Measurements from ENCODE around the gene RAB44. TPM values are rescaled to one million over a fixed set of nuclear protein-coding genes. Genes with fewer than 3 reads are reported as not detected.

RAB44 gene
- polyA plus RNA-seq, 1 experiment, result 0.04 TPM

DNA sequence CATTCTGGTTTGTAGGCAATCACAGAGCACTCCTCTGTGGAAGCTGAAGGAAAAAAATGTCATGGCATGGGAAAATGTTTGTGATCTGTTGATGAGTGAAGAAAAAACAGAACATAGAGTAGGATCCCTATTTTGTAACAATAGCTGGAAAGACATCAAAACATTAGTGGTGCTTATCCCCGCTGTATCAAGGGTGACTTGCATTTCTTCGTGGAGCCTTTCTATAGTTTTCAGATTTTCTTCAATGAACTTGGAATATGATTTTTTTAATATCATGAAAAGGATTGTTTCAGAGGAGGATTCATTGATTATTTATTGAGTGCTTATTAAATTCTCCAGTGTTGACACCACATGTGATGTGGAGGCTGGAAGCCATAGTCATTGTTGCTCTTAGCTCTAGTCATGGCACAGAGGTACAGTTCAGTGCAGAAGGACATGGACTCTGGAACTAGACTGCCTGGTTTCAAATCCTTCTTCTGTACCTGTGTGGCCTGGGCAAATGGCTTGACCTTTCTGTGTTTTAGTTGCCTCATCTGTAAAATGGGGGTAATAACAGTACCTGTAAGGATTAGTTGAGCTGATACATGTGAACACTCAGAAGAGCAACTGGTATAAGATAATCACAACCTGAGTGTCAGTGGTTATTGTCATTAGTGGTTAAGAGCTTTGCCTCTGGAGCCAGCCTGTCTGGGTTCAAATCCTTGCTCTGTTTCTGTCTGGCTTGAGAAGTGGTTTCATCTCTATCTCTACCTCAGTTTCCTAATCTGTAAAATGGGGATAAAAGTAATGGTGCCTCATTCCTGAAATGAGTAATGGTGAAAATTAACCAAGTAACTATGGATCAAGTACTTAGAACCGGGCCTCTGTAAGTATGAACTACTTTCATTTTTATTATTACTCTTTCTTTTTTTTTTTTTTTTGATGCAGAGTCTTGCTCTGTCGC is 33.9 kb upstream of the RAB44 start:
- POLR2A ChIA-PET, result no interaction called here
- Histone ChIP-seq H3K27me3 (ENCODE audit: control insufficient read depth, insufficient read depth, low read length) (no peaks in the 10 kb centered on the region), H3K4me3 (ENCODE audit: low read depth, low read length) (no peak overlapping the region), H3K36me3 (ENCODE audit: control insufficient read depth, insufficient read depth, low read length) (no peaks in the 10 kb centered on the region)
- CTCF ChIA-PET, result interaction anchor here (0.6 kb wide), 1 partner anchor 10 kb away, joined by 3 read pairs; no protein-coding TSS in a partner anchor
- DNase-seq (ENCODE audit: low read depth), result no peak
- TF ChIP-seq, protein P1, sequence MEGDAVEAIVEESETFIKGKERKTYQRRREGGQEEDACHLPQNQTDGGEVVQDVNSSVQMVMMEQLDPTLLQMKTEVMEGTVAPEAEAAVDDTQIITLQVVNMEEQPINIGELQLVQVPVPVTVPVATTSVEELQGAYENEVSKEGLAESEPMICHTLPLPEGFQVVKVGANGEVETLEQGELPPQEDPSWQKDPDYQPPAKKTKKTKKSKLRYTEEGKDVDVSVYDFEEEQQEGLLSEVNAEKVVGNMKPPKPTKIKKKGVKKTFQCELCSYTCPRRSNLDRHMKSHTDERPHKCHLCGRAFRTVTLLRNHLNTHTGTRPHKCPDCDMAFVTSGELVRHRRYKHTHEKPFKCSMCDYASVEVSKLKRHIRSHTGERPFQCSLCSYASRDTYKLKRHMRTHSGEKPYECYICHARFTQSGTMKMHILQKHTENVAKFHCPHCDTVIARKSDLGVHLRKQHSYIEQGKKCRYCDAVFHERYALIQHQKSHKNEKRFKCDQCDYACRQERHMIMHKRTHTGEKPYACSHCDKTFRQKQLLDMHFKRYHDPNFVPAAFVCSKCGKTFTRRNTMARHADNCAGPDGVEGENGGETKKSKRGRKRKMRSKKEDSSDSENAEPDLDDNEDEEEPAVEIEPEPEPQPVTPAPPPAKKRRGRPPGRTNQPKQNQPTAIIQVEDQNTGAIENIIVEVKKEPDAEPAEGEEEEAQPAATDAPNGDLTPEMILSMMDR (IDR thresholded peaks at IDR 0.05; ENCODE audit: insufficient read depth, low read depth, low read length), result no peak

DNA sequence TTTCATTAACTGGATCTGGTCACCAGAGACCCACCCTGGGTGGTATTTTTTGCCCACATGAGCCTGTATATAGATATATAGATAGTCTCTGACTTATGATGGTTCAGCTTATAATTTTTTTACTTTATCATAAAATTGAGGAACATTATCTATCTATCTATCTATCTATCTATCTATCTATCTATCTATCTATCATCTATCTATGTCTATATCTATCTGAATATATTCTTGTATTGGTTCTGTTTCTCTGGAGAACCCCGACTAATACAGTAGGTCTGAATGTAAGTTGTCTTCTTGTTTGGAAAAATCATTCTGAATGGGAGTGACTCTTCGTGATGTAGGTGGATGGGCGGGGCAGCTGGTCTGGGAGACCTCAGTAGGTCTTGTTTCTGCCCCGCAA is 32.4 kb upstream of the RAB44 start:
- Histone ChIP-seq H3K36me3 (ENCODE audit: control insufficient read depth, insufficient read depth, low read length) (no peaks in the 10 kb centered on the region), H3K27me3 (ENCODE audit: control insufficient read depth, insufficient read depth, low read length) (no peaks in the 10 kb centered on the region), H3K4me3 (ENCODE audit: low read depth, low read length) (no peak overlapping the region)
- DNase-seq (ENCODE audit: low read depth), result no peak
- CTCF ChIA-PET, result no interaction called here
- POLR2A ChIA-PET, result no interaction called here
- TF ChIP-seq, protein P1 (IDR thresholded peaks at IDR 0.05; ENCODE audit: insufficient read depth, low read depth, low read length), result no peak

DNA sequence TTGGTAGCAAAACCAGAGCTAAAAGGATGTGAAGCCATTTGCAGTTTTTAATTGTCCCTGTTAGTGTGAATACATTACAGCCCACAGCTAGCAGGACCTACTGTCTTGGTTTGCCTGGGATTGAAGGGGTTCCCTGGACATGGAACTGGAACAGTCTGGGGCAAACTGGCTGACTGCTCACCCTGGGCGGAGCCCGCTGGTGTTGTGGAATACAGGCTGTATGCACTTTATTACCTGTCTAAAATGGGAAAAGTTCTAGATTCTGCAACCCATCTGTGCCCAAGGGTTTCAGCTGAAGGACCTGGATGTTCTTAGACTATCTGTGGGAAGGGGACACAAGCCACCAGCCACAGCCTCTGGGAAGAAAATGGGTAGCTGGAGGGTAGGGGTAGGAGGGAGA is 31.3 kb upstream of the RAB44 start:
- DNase-seq (ENCODE audit: low read depth), result no peak
- POLR2A ChIA-PET, result interaction anchor here (0.6 to 1.5 kb wide), 3 partner anchors 8 to 11 kb away, joined by 3 to 28 read pairs (median 4); partner anchors contain the start of gene CDKN1A
- TF ChIP-seq, protein P1 (IDR thresholded peaks at IDR 0.05; ENCODE audit: insufficient read depth, low read depth, low read length), result no peak
- no peaks in the 10 kb centered on the region for H3K36me3 ChIP-seq (ENCODE audit: control insufficient read depth, insufficient read depth, low read length)
- CTCF ChIA-PET, result interaction anchor here (1.4 to 1.5 kb wide), 3 partner anchors 10 to 42 kb away, joined by 4 read pairs; no protein-coding TSS in a partner anchor
- no peak overlapping the region for H3K4me3 ChIP-seq (ENCODE audit: low read depth, low read length)
- no peaks in the 10 kb centered on the region for H3K27me3 ChIP-seq (ENCODE audit: control insufficient read depth, insufficient read depth, low read length)

DNA sequence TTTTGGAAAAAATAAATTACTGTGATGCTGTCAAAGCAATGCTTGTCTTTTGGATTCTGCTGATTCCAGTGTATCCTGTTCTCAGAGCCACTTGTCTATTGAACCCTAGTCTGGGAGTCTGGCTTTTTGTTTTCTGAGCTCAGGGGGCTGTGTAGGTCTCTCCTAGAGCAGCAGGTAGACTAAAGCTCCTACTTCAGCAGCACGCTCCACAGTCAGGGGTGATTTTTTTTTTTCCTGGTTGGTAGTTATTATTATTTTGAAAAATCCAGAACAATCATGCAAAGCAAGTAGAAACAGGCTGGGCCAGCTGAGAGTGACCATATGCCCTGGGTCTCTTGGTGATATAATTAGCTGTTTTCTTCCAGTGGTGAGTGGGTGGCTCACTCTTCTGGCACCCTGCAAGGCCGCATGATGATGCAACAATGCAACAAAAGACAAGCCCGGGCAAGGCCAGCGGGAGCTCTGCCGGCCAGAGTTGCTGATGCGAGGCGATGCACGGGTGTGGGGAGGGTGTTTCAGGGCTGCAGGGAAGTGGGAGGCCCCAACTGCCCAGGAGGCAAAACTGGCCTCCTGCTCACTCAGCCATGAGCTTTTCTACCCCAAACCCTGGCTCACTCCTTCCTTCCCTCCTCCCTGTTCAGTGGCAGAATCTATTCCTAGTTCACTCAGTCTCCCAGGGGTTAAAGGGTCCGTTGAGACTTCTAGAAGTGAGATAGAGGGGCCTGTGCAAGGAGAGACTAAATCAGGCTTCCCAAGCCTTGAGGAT is 30.6 kb upstream of the RAB44 start:
- DNase-seq (ENCODE audit: low read depth), result peak; percentile 57
- Histone ChIP-seq H3K36me3 (ENCODE audit: control insufficient read depth, insufficient read depth, low read length) (no peaks in the 10 kb centered on the region), H3K27me3 (ENCODE audit: control insufficient read depth, insufficient read depth, low read length) (no peaks in the 10 kb centered on the region), H3K4me3 (ENCODE audit: low read depth, low read length) (no peak overlapping the region)
- ChIA-PET POLR2A (interaction anchor here (0.6 to 1.5 kb wide), 2 partner anchors 11 to 403 kb away, joined by 3 to 28 read pairs; partner anchors contain the start of gene CDKN1A), CTCF (interaction anchor here (1.2 to 1.5 kb wide), 4 partner anchors 10 to 51 kb away, joined by 3 to 4 read pairs (median 4); no protein-coding TSS in a partner anchor)
- TF ChIP-seq, protein P1 (IDR thresholded peaks at IDR 0.05; ENCODE audit: insufficient read depth, low read depth, low read length), result no peak

DNA sequence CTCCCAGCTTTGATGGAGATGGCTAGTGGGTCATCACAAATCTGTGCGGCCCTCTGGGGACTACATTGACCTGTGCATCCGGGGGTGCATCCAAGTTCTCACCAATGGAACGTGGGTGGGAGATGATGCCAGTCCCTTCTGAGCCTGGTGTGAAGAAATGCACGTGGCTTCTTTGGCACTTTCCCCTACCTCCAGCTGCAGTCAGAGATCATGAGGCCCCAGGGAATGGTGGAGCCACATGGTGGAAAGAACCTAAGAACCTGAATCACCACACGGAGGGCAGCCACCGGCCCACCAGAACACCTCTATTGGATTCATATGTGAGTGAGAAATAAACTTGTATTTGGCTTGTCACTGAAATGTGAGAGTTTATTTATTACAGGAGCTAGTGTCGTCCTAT is 29.0 kb upstream of the RAB44 start:
- DNase-seq (ENCODE audit: low read depth), result no peak
- CTCF ChIA-PET, result interaction anchor here (1.4 kb wide), 1 partner anchor 10 kb away, joined by 6 read pairs; the partner anchor contains the start of gene CDKN1A
- Histone ChIP-seq H3K27me3 (ENCODE audit: control insufficient read depth, insufficient read depth, low read length) (no peaks in the 10 kb centered on the region), H3K4me3 (ENCODE audit: low read depth, low read length) (no peak overlapping the region), H3K36me3 (ENCODE audit: control insufficient read depth, insufficient read depth, low read length) (no peaks in the 10 kb centered on the region)
- TF ChIP-seq, protein P1 (IDR thresholded peaks at IDR 0.05; ENCODE audit: insufficient read depth, low read depth, low read length), result no peak
- POLR2A ChIA-PET, result no interaction called here
